Right lobe of liver (tissue), 4 donors: ENCODE measurements around the gene DOK5.

Source experiments
- POLR2A ChIP-seq: fragments of 450-650 bp; IDR thresholded peaks from one replicate; pipeline ENCODE4 v1.6.1; 2017; ENCODE audit warnings: antibody characterized with exemption, mild to moderate bottlenecking
- TF ChIP-seq, protein P1 (sequence below), 4 donors: fragments of 200-600 bp in 3 of 4; fragments of 450-650 bp in 1 of 4; IDR thresholded peaks; one replicate each; pipeline versions ENCODE4 v1.5.1 to v1.8.0; 2016 to 2022; ENCODE audit warnings: antibody characterized with exemption in 4 of 4, mild to moderate bottlenecking in 2 of 4
- donor health status: DM: no; HTN: no; CAD: no.
- donor health status: DM: no; HTN: no; CAD: no.
- donor health status: DM: no; HTN: yes; CAD: no.

DNA sequence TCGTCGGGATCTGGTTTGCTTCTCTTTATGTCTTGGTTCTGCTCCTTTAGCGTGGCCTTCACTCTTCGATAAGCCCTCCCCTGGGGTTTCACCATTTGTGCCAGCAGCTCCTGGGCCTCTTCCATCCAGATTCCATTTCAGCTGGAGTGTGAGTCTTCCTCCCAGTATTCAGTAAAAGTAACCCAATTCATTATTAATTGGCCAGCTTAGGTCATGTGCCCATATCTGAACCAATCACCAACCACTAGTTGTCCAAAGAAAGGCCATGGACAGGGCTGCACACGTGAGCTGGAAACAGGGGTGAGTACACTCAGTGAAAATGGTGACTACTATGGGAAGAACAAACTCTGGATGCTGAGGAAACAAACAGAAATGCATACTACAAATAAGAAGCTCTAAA, 2.8 kb upstream of the DOK5 start:
- TF ChIP-seq, protein P1, sequence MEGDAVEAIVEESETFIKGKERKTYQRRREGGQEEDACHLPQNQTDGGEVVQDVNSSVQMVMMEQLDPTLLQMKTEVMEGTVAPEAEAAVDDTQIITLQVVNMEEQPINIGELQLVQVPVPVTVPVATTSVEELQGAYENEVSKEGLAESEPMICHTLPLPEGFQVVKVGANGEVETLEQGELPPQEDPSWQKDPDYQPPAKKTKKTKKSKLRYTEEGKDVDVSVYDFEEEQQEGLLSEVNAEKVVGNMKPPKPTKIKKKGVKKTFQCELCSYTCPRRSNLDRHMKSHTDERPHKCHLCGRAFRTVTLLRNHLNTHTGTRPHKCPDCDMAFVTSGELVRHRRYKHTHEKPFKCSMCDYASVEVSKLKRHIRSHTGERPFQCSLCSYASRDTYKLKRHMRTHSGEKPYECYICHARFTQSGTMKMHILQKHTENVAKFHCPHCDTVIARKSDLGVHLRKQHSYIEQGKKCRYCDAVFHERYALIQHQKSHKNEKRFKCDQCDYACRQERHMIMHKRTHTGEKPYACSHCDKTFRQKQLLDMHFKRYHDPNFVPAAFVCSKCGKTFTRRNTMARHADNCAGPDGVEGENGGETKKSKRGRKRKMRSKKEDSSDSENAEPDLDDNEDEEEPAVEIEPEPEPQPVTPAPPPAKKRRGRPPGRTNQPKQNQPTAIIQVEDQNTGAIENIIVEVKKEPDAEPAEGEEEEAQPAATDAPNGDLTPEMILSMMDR (IDR thresholded peaks at IDR 0.05), result no peak
- TF ChIP-seq POLR2A, result no peak
